Measurements from ENCODE around the gene PCDHB15.
"Not testable (repeated sequence)": the region's sequence is repeated elsewhere in the genome, so short reads cannot be mapped to it uniquely, and the experiment has no call there.

The PCDHB15 gene

GRCh38 chr5:141245250-141245717, at the start of gene PCDHB15:
Gene PCDHB15, plus strand, starts transcription at chr5:141245395. Its CDS starts 184 bp downstream, at chr5:141245579.
- DNase-seq (ENCODE audit: extremely low read depth in 1 of 2, low read depth in 1 of 2), result no peak

- no peak for DNase-seq (ENCODE audit: extremely low read depth in 1 of 2, low read depth in 1 of 2)
Measured at GRCh38 chr5:141196363-141196762, 48.8 kb upstream of the PCDHB15 start.

- no peak for DNase-seq (ENCODE audit: extremely low read depth in 1 of 2, low read depth in 1 of 2)
Measured at GRCh38 chr5:141199359-141200235, 45.6 kb upstream of the PCDHB15 start, which contains the start of gene PCDHB11. Gene PCDHB11, plus strand, starts transcription at chr5:141199627. Its CDS starts 148 bp downstream, at chr5:141199775.

- DNase-seq (ENCODE audit: extremely low read depth in 1 of 2, low read depth in 1 of 2), result not testable (repeated sequence)
Measured at GRCh38 chr5:141201126-141201525, 44.1 kb upstream of the PCDHB15 start.

- not testable (repeated sequence) for DNase-seq (ENCODE audit: extremely low read depth in 1 of 2, low read depth in 1 of 2)
Measured at GRCh38 chr5:141201646-141202045, 43.5 kb upstream of the PCDHB15 start.

GRCh38 chr5:141208478-141208877, 36.7 kb upstream of the PCDHB15 start, which contains the start of gene PCDHB12:
Gene PCDHB12, plus strand, starts transcription at chr5:141208719. Its CDS starts 189 bp downstream, at chr5:141208908.
- no peak for DNase-seq (ENCODE audit: extremely low read depth in 1 of 2, low read depth in 1 of 2)

- DNase-seq (ENCODE audit: extremely low read depth in 1 of 2, low read depth in 1 of 2), result not testable (repeated sequence)
Measured at GRCh38 chr5:141210281-141210680, 34.9 kb upstream of the PCDHB15 start.

- DNase-seq (ENCODE audit: extremely low read depth in 1 of 2, low read depth in 1 of 2), result not testable (repeated sequence)
Measured at GRCh38 chr5:141210849-141211248, 34.3 kb upstream of the PCDHB15 start.

- not testable (repeated sequence) for DNase-seq (ENCODE audit: extremely low read depth in 1 of 2, low read depth in 1 of 2)
Measured at GRCh38 chr5:141213656-141214339, 31.4 kb upstream of the PCDHB15 start, which contains the start of gene PCDHB13. Gene PCDHB13, plus strand, starts transcription at chr5:141213919. Its CDS starts 205 bp downstream, at chr5:141214124.

- not testable (repeated sequence) for DNase-seq (ENCODE audit: extremely low read depth in 1 of 2, low read depth in 1 of 2)
Measured at GRCh38 chr5:141214583-141214982, 30.6 kb upstream of the PCDHB15 start.

- not testable (repeated sequence) for DNase-seq (ENCODE audit: extremely low read depth in 1 of 2, low read depth in 1 of 2)
Measured at GRCh38 chr5:141215504-141215903, 29.7 kb upstream of the PCDHB15 start.

- DNase-seq (ENCODE audit: extremely low read depth in 1 of 2, low read depth in 1 of 2), result not testable (repeated sequence)
Measured at GRCh38 chr5:141216035-141216434, 29.2 kb upstream of the PCDHB15 start.

- no peak for DNase-seq (ENCODE audit: extremely low read depth in 1 of 2, low read depth in 1 of 2)
Measured at GRCh38 chr5:141223112-141223783, 21.9 kb upstream of the PCDHB15 start, which contains the start of gene PCDHB14. Gene PCDHB14, plus strand, starts transcription at chr5:141223343. Its CDS starts 163 bp downstream, at chr5:141223506.

- not testable (repeated sequence) for DNase-seq (ENCODE audit: extremely low read depth in 1 of 2, low read depth in 1 of 2)
Measured at GRCh38 chr5:141224844-141225243, 20.4 kb upstream of the PCDHB15 start.

GRCh38 chr5:141225421-141225820, 19.8 kb upstream of the PCDHB15 start:
- DNase-seq (ENCODE audit: extremely low read depth in 1 of 2, low read depth in 1 of 2), result not testable (repeated sequence)

GRCh38 chr5:141234109-141234667, 11.0 kb upstream of the PCDHB15 start:
- no peak for DNase-seq (ENCODE audit: extremely low read depth in 1 of 2, low read depth in 1 of 2)

GRCh38 chr5:141235922-141236321, 9.3 kb upstream of the PCDHB15 start:
- not testable (repeated sequence) for DNase-seq (ENCODE audit: extremely low read depth in 1 of 2, low read depth in 1 of 2)

GRCh38 chr5:141236516-141237313, 8.5 kb upstream of the PCDHB15 start:
- no peak for DNase-seq (ENCODE audit: extremely low read depth in 1 of 2, low read depth in 1 of 2)

- DNase-seq (ENCODE audit: extremely low read depth in 1 of 2, low read depth in 1 of 2), result no peak
Measured at GRCh38 chr5:141241496-141241895, 3.7 kb upstream of the PCDHB15 start.
